GM06990 (cell line): ENCODE measurements around the gene PRMT1.
A peak's percentile ranks its signal among the peaks of the same experiment; 100 is the strongest.
"Not testable (repeated sequence)": the region's sequence is repeated elsewhere in the genome, so short reads cannot be mapped to it uniquely, and the experiment has no call there.

Experiments used
- DNase-seq: peaks from one replicate; pipeline ENCODE4 v3.0.0-alpha.2; 2011; ENCODE audit not compliant: insufficient read length; ENCODE audit errors: extremely low read depth
- H3K27me3 ChIP-seq: replicated peaks from 2 replicates; pipeline ENCODE4 v1.6.0; 2011; ENCODE audit warnings: low read length; ENCODE audit not compliant: control insufficient read depth, insufficient read depth
- H3K36me3 ChIP-seq: 2 replicates; pipeline ENCODE4 v1.5.1; 2011; ENCODE audit warnings: low read length; ENCODE audit not compliant: control insufficient read depth, insufficient read depth
- H3K4me3 ChIP-seq: replicated peaks from 2 replicates; pipeline ENCODE4 v1.5.1; 2011; ENCODE audit warnings: low read depth, mild to moderate bottlenecking, control low read depth, low read length
- CTCF ChIP-seq: IDR thresholded peaks from 2 replicates; pipeline ENCODE4 v1.5.1; 2011; ENCODE audit warnings: low read length, control low read depth, mild to moderate bottlenecking, inconsistent platforms; ENCODE audit not compliant: insufficient read depth, poor library complexity, severe bottlenecking

PRMT1 gene

GRCh38 chr19:49677231-49677900 lies at the start of gene PRMT1:
Gene PRMT1 (plus strand): TSS chr19:49677271. CDS start chr19:49677281, 10 bp downstream.
- Histone ChIP-seq H3K4me3 (peak within 1 kb of the TSS; percentile 99), H3K36me3 (peaks cover 10% of the 10 kb centered on the region), H3K27me3 (no peaks in the 10 kb centered on the region)
- no peak for TF ChIP-seq CTCF
- peak; percentile 70 for DNase-seq

GRCh38 chr19:49629659-49630058 lies 47.4 kb upstream of the PRMT1 start:
- DNase-seq: no peak
- Histone ChIP-seq H3K36me3 (peaks cover 5% of the 10 kb centered on the region), H3K4me3 (no peak overlapping the region), H3K27me3 (no peaks in the 10 kb centered on the region)
- no peak for TF ChIP-seq CTCF

GRCh38 chr19:49631014-49631588 lies 46.0 kb upstream of the PRMT1 start:
- TF ChIP-seq CTCF: no peak
- H3K4me3 ChIP-seq: no peak overlapping the region

GRCh38 chr19:49631610-49632192 lies 45.4 kb upstream of the PRMT1 start:
- no peak for TF ChIP-seq CTCF
- peaks cover under 1% of the 10 kb centered on the region; the same call in 1 of the 2 replicates for H3K36me3 ChIP-seq
- H3K4me3 ChIP-seq: no peak overlapping the region
- no peaks in the 10 kb centered on the region for H3K27me3 ChIP-seq
- no peak for DNase-seq

More at GRCh38 chr19:49631014-49631588, 46.0 kb upstream of the PRMT1 start:
- Histone ChIP-seq H3K27me3 (no peaks in the 10 kb centered on the region), H3K36me3 (peaks cover 2% of the 10 kb centered on the region; the same call in 1 of the 2 replicates)
- DNase-seq: no peak

GRCh38 chr19:49632576-49632975 lies 44.5 kb upstream of the PRMT1 start:
- no peak for DNase-seq
- TF ChIP-seq CTCF: no peak
- Histone ChIP-seq H3K4me3 (no peak overlapping the region), H3K27me3 (no peaks in the 10 kb centered on the region), H3K36me3 (no peaks in the 10 kb centered on the region; the same call in 1 of the 2 replicates)

GRCh38 chr19:49633273-49633672 lies 43.8 kb upstream of the PRMT1 start:
- not testable (repeated sequence) for H3K4me3 ChIP-seq, DNase-seq, H3K27me3 ChIP-seq

More at GRCh38 chr19:49633273-49633672, 43.8 kb upstream of the PRMT1 start:
- H3K36me3 ChIP-seq: not testable (repeated sequence)
